ENCODE data around the gene PSTK.
A peak's percentile ranks its signal among the peaks of the same experiment; 100 is the strongest.

Gene PSTK

DNA sequence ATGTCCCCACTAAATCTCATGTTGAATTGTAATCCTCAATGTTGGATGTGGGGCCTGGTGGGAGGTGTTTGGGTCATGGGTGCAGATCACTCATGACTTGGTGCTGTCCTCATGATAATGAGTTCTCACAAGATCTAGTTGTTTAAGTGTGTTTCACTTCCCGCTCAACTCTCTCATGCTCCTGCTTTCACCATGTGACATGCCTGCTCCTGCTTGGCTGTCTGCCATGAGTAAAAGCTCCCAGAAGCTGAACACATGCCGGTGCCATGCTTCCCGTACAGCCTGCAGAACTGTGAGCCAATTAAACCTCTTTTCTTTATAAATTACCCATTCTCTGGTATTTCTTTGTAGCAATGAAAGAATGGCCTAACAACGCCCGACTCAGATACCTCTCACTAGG is 6.2 kb upstream of the PSTK start:
- Histone ChIP-seq H3K9me2 (replicated peaks; ENCODE audit: low read depth, low read length) (no peaks in the 10 kb centered on the region), H3K9ac (ENCODE audit: low read depth, low read length, poor library complexity, severe bottlenecking) (no peak overlapping the region), H3K9me3 (ENCODE audit: insufficient read depth, low read depth, low read length) (no peaks in the 10 kb centered on the region), H3K4me3 (ENCODE audit: low read length, poor library complexity, severe bottlenecking) (no peak overlapping the region), H3F3A (ENCODE audit: low read depth) (no peaks in the 10 kb centered on the region), H2AFZ (ENCODE audit: low read length) (no peak overlapping the region), H3K27me3 (ENCODE audit: insufficient read depth, low read length, poor library complexity, severe bottlenecking) (no peaks in the 10 kb centered on the region), H3K79me2 (ENCODE audit: insufficient read depth, low read length) (no peaks in the 10 kb centered on the region), H3K4me1 (ENCODE audit: insufficient read depth, low read length, poor library complexity, severe bottlenecking) (no peaks in the 10 kb centered on the region), H3K36me3 (ENCODE audit: insufficient read depth, low read length) (no peaks in the 10 kb centered on the region), H4K20me1 (ENCODE audit: insufficient read depth, low read length, poor library complexity, severe bottlenecking) (no peaks in the 10 kb centered on the region), H3K4me2 (ENCODE audit: low read depth, low read length, poor library complexity, severe bottlenecking) (no peak overlapping the region)
- TF ChIP-seq EZH2phosphoT487 (IDR thresholded peaks at IDR 0.05; ENCODE audit: borderline replicate concordance): no peak
- no peak for TF ChIP-seq CTCF (conservative IDR thresholded peaks at IDR 0.05; ENCODE audit: low read length)

- Histone ChIP-seq H3K9me2 (replicated peaks; ENCODE audit: low read depth, low read length) (no peaks in the 10 kb centered on the region), H4K20me1 (ENCODE audit: insufficient read depth, low read length, poor library complexity, severe bottlenecking) (no peaks in the 10 kb centered on the region), H3K9me3 (ENCODE audit: insufficient read depth, low read depth, low read length) (no peaks in the 10 kb centered on the region), H3K4me3 (ENCODE audit: low read length, poor library complexity, severe bottlenecking) (no peak overlapping the region), H3K36me3 (ENCODE audit: insufficient read depth, low read length) (no peaks in the 10 kb centered on the region), H3K4me2 (ENCODE audit: low read depth, low read length, poor library complexity, severe bottlenecking) (no peak overlapping the region), H3K27me3 (ENCODE audit: insufficient read depth, low read length, poor library complexity, severe bottlenecking) (no peaks in the 10 kb centered on the region), H3K79me2 (ENCODE audit: insufficient read depth, low read length) (no peaks in the 10 kb centered on the region), H3K9ac (ENCODE audit: low read depth, low read length, poor library complexity, severe bottlenecking) (no peak overlapping the region), H3F3A (ENCODE audit: low read depth) (no peaks in the 10 kb centered on the region), H2AFZ (ENCODE audit: low read length) (no peak overlapping the region), H3K4me1 (ENCODE audit: insufficient read depth, low read length, poor library complexity, severe bottlenecking) (peaks cover 1% of the 10 kb centered on the region)
- TF ChIP-seq EZH2phosphoT487 (IDR thresholded peaks at IDR 0.05; ENCODE audit: borderline replicate concordance) (no peak), CTCF (conservative IDR thresholded peaks at IDR 0.05; ENCODE audit: low read length) (no peak)
These were observed 5.6 kb upstream of the PSTK start for GRCh38 chr10:122974543-122975064.

- H2AFZ ChIP-seq (ENCODE audit: low read length): peak overlapping the region; percentile 71
- peak overlapping the region; percentile 85 for H3K9ac ChIP-seq (ENCODE audit: low read depth, low read length, poor library complexity, severe bottlenecking)
- TF ChIP-seq EZH2phosphoT487 (IDR thresholded peaks at IDR 0.05; ENCODE audit: borderline replicate concordance) (no peak), CTCF (conservative IDR thresholded peaks at IDR 0.05; ENCODE audit: low read length) (peak; percentile 55)
These were observed 864 bp downstream of the PSTK start for GRCh38 chr10:122981066-122981464.

More at GRCh38 chr10:122981066-122981464, 864 bp downstream of the PSTK start:
- peaks cover 3% of the 10 kb centered on the region; the same call in 1 of the 2 replicates for H3K36me3 ChIP-seq (ENCODE audit: insufficient read depth, low read length)
- peak overlapping the region; percentile 78 for H3K4me3 ChIP-seq (ENCODE audit: low read length, poor library complexity, severe bottlenecking)
- no peaks in the 10 kb centered on the region for H3K9me2 ChIP-seq (replicated peaks; ENCODE audit: low read depth, low read length)
- no peaks in the 10 kb centered on the region for H3K79me2 ChIP-seq (ENCODE audit: insufficient read depth, low read length)
- no peaks in the 10 kb centered on the region for H4K20me1 ChIP-seq (ENCODE audit: insufficient read depth, low read length, poor library complexity, severe bottlenecking)
- peak overlapping the region; percentile 89 for H3K4me2 ChIP-seq (ENCODE audit: low read depth, low read length, poor library complexity, severe bottlenecking)
- no peaks in the 10 kb centered on the region for H3K9me3 ChIP-seq (ENCODE audit: insufficient read depth, low read depth, low read length)
- no peaks in the 10 kb centered on the region for H3F3A ChIP-seq (ENCODE audit: low read depth)
- H3K27me3 ChIP-seq (ENCODE audit: insufficient read depth, low read length, poor library complexity, severe bottlenecking): no peaks in the 10 kb centered on the region
- peaks cover 17% of the 10 kb centered on the region for H3K4me1 ChIP-seq (ENCODE audit: insufficient read depth, low read length, poor library complexity, severe bottlenecking)
